Stomach (tissue), 9 donors: ENCODE measurements around the gene BTBD10. TPM values are rescaled to one million over a fixed set of nuclear protein-coding genes. Genes with fewer than 3 reads are reported as not detected.

Source experiments
- DNase-seq, 2 donors: peaks; one replicate each; pipeline versions ENCODE4 v3.0.0 to v3.0.0-alpha.2; 2013 to 2019
- H3K27ac ChIP-seq, 5 donors: fragments of 200-600 bp in 4 of 5; sonication (generic) in 4 of 5; one replicate each; pipeline ENCODE4 v1.5.1; 2013 to 2019; ENCODE audit warnings: mild to moderate bottlenecking in 1 of 5, moderate library complexity in 1 of 5
- H3K27me3 ChIP-seq, 3 donors: fragments of 200-600 bp; sonication (generic); one replicate each; pipeline ENCODE4 v1.5.1; 2017 to 2019; ENCODE audit warnings: mixed run types in 1 of 3
- H3K36me3 ChIP-seq, 4 donors: fragments of 200-600 bp; sonication (generic); 1 replicate in 3 of 4; 2 replicates in 1 of 4; pipeline ENCODE4 v1.5.1; 2016 to 2019
- H3K4me1 ChIP-seq, 4 donors: fragments of 200-600 bp; sonication (generic); one replicate each; pipeline ENCODE4 v1.5.1; 2016 to 2019
- H3K4me3 ChIP-seq, 4 donors: fragments of 200-600 bp; sonication (generic) in 3 of 4; one replicate each; pipeline ENCODE4 v1.5.1; 2016 to 2019; ENCODE audit warnings: mild to moderate bottlenecking in 1 of 4
- H3K9me3 ChIP-seq, 4 donors: fragments of 200-600 bp; sonication (generic); one replicate each; pipeline ENCODE4 v1.5.1; 2016 to 2019
- EP300 ChIP-seq: sonication (generic); formaldehyde crosslinking; IDR thresholded peaks from one replicate; pipeline ENCODE4 v1.6.1; 2017; ENCODE audit warnings: antibody characterized with exemption
- POLR2A ChIP-seq, 4 donors: fragments of 450-650 bp; IDR thresholded peaks; one replicate each; pipeline ENCODE4 v1.6.1; 2016; ENCODE audit warnings: antibody characterized with exemption in 4 of 4, control low read depth in 2 of 4, mild to moderate bottlenecking in 1 of 4, moderate library complexity in 1 of 4
- POLR2AphosphoS5 ChIP-seq, 3 donors: sonication (generic); formaldehyde crosslinking; IDR thresholded peaks; one replicate each; pipeline ENCODE4 v1.6.1; 2016; ENCODE audit warnings: antibody characterized with exemption in 3 of 3
- WGBS, 5 donors: extraction: QIAGEN DNeasy Blood & Tissue Kit in 3 of 5; methylation state at CpG; one replicate each; pipeline versions ENCODE4 v1.1.5 to v1.1.7; 2013 to 2018; 5-methylcytosine and 5-hydroxymethylcytosine counted together
- intact Hi-C: fragments of 100-400 bp; cut with DNase I; formaldehyde crosslinking; loops from one replicate; pipeline ENCODE4 v1.15.1; 2023; ENCODE audit warnings: low total_unique reads
- polyA plus RNA-seq, 3 donors: library from polyadenylated mRNA; stranded (reverse); fragments of 200-250 nt; gene quantifications; one replicate each; pipeline ENCODE4 v1.2.3, GENCODE V29; 2013
- total RNA-seq, 5 donors: library from RNA; depleted of rRNA; stranded (reverse); fragments of >200 nt; gene quantifications; one replicate each; pipeline versions ENCODE4 v1.1.0 to v1.2.3, GENCODE V29; 2014 to 2016
- TF ChIP-seq, protein P1 (sequence below), 7 experiments: fragments of 450-650 bp in 4 of 7; fragments of 200-600 bp in 3 of 7; sonication (generic) in 3 of 7; IDR thresholded peaks; one replicate each; pipeline ENCODE4 v1.5.1; 2016 to 2019; ENCODE audit warnings: antibody characterized with exemption in 7 of 7, control low read depth in 2 of 7, mild to moderate bottlenecking in 1 of 7
- donor health status: healthy with polysubstance abuse.
- donor health status: Bipolar disorder and iron deficiency.
- donor health status: healthy.

The BTBD10 gene
- total and polyA plus RNA-seq, 8 donors = 2.0 to 111 (median 29.3) TPM

DNA sequence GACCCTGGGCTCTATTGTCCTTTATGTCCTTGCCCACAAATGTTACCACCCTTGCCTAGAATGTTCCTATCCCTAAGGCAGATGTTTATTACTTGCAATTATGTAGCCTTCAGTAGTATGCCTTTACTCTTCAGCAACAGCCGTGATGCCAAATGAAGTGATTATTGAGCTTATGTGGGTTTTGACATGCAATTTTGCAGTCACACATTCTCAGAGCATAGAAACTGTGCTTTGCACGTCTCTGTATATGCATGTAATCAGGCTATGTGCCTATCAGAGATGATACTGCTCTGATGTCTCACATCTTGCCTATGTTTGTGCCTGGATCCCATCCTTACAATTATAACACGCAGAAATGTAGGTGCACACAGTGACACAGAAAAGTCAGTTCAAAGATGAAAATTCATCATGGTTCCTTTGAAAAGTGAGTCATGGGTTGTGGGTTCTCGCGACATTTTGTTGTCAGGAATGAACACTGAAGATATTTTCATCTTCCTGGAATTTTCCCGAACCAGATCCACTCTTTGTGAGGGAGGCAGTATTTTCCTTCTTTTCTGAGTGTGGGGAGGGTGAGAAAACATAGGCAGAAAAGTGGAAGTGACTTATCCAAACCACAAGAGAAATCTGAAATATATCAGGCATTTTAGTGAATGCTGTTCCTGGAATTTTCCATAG, 104.3 kb downstream of the BTBD10 start:
- H3K4me3 ChIP-seq = no peak overlapping the region
- no peak overlapping the region for H3K27ac ChIP-seq
- no peak for DNase-seq
- no peaks in the 10 kb centered on the region for H3K9me3 ChIP-seq
- TF ChIP-seq POLR2A (IDR thresholded peaks at IDR 0.05) (no peak), POLR2AphosphoS5 (IDR thresholded peaks at IDR 0.05) (no peak), EP300 (no peak)
- TF ChIP-seq, protein P1, sequence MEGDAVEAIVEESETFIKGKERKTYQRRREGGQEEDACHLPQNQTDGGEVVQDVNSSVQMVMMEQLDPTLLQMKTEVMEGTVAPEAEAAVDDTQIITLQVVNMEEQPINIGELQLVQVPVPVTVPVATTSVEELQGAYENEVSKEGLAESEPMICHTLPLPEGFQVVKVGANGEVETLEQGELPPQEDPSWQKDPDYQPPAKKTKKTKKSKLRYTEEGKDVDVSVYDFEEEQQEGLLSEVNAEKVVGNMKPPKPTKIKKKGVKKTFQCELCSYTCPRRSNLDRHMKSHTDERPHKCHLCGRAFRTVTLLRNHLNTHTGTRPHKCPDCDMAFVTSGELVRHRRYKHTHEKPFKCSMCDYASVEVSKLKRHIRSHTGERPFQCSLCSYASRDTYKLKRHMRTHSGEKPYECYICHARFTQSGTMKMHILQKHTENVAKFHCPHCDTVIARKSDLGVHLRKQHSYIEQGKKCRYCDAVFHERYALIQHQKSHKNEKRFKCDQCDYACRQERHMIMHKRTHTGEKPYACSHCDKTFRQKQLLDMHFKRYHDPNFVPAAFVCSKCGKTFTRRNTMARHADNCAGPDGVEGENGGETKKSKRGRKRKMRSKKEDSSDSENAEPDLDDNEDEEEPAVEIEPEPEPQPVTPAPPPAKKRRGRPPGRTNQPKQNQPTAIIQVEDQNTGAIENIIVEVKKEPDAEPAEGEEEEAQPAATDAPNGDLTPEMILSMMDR (IDR thresholded peaks at IDR 0.05) = no peak
- WGBS, 5 donors = 92 to 99% (median 94%) methylated on average over 6 of the region's 6 CpGs
- peaks cover 53 to 99% (median 96%) of the 10 kb centered on the region in 4 donors for H3K36me3 ChIP-seq
- no peaks in the 10 kb centered on the region for H3K4me1 ChIP-seq
- H3K27me3 ChIP-seq = no peaks in the 10 kb centered on the region
- intact Hi-C loops = no loop called here

DNA sequence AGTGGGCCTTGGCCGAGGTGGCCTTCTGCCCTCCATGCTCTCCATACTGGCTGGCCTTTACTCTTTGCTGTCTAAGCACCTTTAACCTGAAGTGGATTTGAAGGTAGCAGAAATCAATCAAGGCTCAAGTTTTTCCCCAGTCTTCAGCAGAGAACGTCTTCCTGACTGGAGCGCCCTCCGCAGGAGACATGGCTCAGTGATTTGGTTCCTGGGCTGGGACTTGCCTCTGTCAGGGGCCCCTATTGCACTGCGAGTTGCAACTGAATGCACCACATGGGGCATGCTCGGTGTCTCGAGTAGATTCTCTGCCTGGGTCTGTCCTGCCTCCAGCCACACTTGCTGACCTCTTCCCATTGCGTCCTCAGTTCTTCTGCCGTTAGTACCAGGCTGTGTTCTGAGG, 105.8 kb downstream of the BTBD10 start:
- 81 to 91% (median 86%) methylated on average over 6 to 9 of the region's 9 CpGs for WGBS, 5 donors

DNA sequence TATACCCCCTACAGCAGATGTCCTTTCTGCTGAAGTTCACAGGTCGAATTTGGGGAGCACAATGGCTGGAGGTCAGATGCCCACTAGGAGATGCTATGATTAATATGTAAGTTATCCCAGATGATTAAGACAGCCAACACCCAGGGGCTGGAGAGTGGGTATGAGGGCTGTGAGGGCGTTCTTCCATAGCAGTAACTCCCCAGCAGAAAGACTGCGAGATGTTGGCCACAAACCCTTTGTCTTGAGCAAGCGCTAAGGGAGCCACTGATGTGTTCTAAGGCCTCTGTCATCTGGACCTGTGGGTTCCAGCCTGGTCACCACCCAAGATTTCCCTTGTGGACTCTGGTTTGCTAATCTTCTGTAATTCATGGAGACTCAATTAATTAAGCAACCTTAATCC, 107.8 kb downstream of the BTBD10 start:
- TF ChIP-seq POLR2A (IDR thresholded peaks at IDR 0.05) = no peak
- TF ChIP-seq EP300 = no peak
- TF ChIP-seq POLR2AphosphoS5 (IDR thresholded peaks at IDR 0.05) = no peak
- TF ChIP-seq, protein P1 (IDR thresholded peaks at IDR 0.05) = no peak
- no peak for DNase-seq

More for the DNA sequence above, 105.8 kb downstream of the BTBD10 start:
- no peak for DNase-seq
- no peaks in the 10 kb centered on the region for H3K9me3 ChIP-seq
- TF ChIP-seq POLR2AphosphoS5 (IDR thresholded peaks at IDR 0.05) (no peak), POLR2A (IDR thresholded peaks at IDR 0.05) (no peak), EP300 (no peak)
- TF ChIP-seq, protein P1 (IDR thresholded peaks at IDR 0.05) = no peak
- peaks cover 50 to 98% (median 90%) of the 10 kb centered on the region in 4 donors for H3K36me3 ChIP-seq
- no peaks in the 10 kb centered on the region for H3K27me3 ChIP-seq
- no peak overlapping the region for H3K4me3 ChIP-seq
- H3K27ac ChIP-seq = no peak overlapping the region
- H3K4me1 ChIP-seq = no peaks in the 10 kb centered on the region
- intact Hi-C loops = no loop called here

DNA sequence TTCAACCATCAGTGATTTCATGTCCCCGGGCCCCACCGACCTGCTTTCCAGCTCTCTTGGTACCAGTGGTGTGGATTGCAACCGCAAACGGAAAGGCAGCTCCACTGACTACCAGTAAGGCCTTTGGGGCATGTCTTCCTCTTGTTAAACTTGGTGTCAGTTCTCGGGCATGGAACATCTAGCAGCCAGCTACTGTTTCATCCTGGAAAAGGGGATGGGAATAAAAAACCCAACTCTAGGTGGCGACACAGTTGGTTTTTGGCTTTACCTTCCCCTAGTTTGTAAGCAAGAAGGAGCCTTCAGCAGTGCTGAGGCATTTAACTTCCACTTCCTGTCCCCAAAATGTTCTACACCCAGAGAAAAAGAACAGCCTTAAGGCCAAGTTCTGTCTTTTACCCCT, 108.7 kb downstream of the BTBD10 start:
- no peak for DNase-seq
- no peak for TF ChIP-seq POLR2A (IDR thresholded peaks at IDR 0.05)
- TF ChIP-seq, protein P1 (IDR thresholded peaks at IDR 0.05) = no peak
- no peak for TF ChIP-seq EP300
- no peak for TF ChIP-seq POLR2AphosphoS5 (IDR thresholded peaks at IDR 0.05)
- Histone ChIP-seq H3K27me3 (no peaks in the 10 kb centered on the region), H3K4me1 (no peaks in the 10 kb centered on the region), H3K4me3 (no peak overlapping the region), H3K9me3 (no peaks in the 10 kb centered on the region), H3K27ac (no peak overlapping the region), H3K36me3 (peaks cover 28 to 88% (median 79%) of the 10 kb centered on the region in 4 donors)
- intact Hi-C loops = no loop called here
- WGBS, 5 donors = 85 to 91% (median 88%) methylated on average over 6 of the region's 6 CpGs

More for the DNA sequence above, 107.8 kb downstream of the BTBD10 start:
- Histone ChIP-seq H3K4me1 (no peaks in the 10 kb centered on the region), H3K27me3 (no peaks in the 10 kb centered on the region), H3K36me3 (peaks cover 30 to 93% (median 80%) of the 10 kb centered on the region in 4 donors), H3K27ac (no peak overlapping the region), H3K9me3 (no peaks in the 10 kb centered on the region), H3K4me3 (no peak overlapping the region)
- intact Hi-C loops = no loop called here
- 92 to 98% (median 93%) methylated on average over 4 of the region's 4 CpGs for WGBS, 5 donors
